ENCODE measurements around the gene SVBP.
"Not testable (repeated sequence)": the region's sequence is repeated elsewhere in the genome, so short reads cannot be mapped to it uniquely, and the experiment has no call there.

SVBP gene, protein sequence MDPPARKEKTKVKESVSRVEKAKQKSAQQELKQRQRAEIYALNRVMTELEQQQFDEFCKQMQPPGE

DNA sequence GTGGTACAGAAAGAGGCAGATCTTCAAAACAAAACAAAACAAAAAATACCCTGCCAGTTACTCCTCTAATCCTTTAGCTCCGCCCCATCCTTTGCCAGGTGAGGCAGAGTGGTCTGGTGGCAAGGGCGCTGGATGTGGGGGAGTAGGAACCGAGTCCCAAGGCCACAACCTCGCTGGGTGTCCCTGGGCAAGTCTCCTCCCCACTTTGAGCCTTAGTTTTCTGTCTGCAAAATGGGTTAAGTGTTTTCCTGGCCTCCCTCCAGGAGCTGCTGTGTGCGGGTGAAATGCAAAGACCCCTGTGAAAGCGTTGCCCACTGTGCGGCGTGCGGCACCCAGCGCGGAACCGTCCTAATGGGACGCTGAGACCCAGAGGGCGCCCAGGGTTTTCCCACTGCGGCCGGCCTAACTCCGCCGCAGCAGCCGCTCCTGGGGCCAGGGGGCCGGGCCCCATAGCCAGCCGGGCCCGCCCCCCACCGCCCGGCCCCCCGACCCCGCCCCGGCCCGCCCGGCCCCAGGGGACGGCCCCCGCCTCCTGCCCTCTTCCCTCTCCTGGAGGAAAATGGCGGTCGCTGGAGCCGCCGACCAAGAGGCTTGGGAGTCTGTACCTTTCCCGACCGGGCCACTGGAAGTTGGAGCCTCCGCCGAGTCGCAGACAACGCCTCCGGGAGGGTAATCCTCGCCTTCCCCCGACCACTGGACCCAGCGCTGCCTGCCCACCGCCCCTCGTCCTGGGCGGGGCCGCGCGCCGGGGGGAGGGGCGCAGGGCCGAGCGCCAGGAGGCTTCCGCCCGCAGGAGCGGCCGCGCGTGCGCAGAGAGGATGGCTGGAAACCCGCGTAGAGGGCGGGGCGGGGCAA, at the start of gene SVBP, which contains the start of gene ERMAP:
Gene SVBP, minus strand, starts transcription at position 813 of the 855 bp plus-strand sequence. CDS start 853 bp downstream, outside the sequence.
Gene ERMAP, plus strand, starts transcription at position 538 of the 855 bp plus-strand sequence. CDS start 13,327 bp downstream, outside the sequence.
- DNase-seq (ENCODE audit: low read depth) = peak; percentile 85
- TF ChIP-seq, protein P1, sequence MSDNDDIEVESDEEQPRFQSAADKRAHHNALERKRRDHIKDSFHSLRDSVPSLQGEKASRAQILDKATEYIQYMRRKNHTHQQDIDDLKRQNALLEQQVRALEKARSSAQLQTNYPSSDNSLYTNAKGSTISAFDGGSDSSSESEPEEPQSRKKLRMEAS (IDR thresholded peaks at IDR 0.05; ENCODE audit: low read depth, low read length) = no peak
- peak; percentile 61 for TF ChIP-seq POLR2A (IDR thresholded peaks at IDR 0.05; ENCODE audit: extremely low read depth, insufficient read length)
- peak within 1 kb of the TSS; percentile 74 for H3K4me3 ChIP-seq (ENCODE audit: low read depth, low read length)

DNA sequence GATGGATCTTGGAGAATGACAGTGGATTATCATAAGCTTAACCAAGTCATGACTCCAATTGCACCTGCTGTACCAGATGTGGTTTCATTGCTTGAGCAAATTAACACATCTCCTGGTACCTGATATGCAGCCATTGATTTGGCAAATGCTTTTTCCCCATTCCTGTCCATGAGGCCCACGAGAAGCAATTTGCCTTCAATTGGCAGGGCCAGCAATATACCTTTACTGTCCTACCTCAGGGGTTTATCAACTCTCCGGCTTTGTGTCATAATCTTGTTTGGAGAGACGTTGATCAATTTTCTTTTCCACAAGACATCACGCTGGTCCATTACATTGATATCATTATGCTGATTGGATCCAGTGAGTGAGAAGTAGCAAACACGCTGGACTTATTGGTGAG, 49.4 kb upstream of the SVBP start:
- DNase-seq (ENCODE audit: low read depth) = no peak
- TF ChIP-seq, protein P1 (IDR thresholded peaks at IDR 0.05; ENCODE audit: low read depth, low read length) = no peak
- TF ChIP-seq MYC (IDR thresholded peaks at IDR 0.05; ENCODE audit: low read depth, low read length) = no peak
- TF ChIP-seq, protein P2, sequence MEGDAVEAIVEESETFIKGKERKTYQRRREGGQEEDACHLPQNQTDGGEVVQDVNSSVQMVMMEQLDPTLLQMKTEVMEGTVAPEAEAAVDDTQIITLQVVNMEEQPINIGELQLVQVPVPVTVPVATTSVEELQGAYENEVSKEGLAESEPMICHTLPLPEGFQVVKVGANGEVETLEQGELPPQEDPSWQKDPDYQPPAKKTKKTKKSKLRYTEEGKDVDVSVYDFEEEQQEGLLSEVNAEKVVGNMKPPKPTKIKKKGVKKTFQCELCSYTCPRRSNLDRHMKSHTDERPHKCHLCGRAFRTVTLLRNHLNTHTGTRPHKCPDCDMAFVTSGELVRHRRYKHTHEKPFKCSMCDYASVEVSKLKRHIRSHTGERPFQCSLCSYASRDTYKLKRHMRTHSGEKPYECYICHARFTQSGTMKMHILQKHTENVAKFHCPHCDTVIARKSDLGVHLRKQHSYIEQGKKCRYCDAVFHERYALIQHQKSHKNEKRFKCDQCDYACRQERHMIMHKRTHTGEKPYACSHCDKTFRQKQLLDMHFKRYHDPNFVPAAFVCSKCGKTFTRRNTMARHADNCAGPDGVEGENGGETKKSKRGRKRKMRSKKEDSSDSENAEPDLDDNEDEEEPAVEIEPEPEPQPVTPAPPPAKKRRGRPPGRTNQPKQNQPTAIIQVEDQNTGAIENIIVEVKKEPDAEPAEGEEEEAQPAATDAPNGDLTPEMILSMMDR (IDR thresholded peaks at IDR 0.05; ENCODE audit: low read depth, low read length) = no peak
- no peak for TF ChIP-seq POLR2A (IDR thresholded peaks at IDR 0.05; ENCODE audit: extremely low read depth, insufficient read length)
- no peak overlapping the region for H3K4me3 ChIP-seq (ENCODE audit: low read depth, low read length)

DNA sequence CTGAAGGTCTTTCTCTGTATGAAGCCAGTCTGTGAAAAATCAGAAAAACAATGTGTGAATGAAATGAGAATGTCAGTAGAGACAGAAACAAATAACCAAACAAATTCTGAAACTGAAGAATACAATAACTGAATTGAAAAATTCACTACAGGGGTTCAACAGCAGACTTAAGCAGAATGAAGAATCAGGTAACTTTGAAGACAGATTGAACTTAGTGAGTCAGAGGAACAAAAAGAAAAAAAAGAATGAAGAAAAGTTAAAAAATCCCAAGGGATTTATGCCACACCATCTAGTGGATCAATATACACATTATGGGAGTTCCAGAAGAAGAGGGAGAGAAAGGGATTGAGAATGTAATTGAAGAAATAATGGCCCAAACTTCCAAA, 43.8 kb upstream of the SVBP start:
- TF ChIP-seq, protein P1 (IDR thresholded peaks at IDR 0.05; ENCODE audit: low read depth, low read length) = no peak
- no peak for TF ChIP-seq MYC (IDR thresholded peaks at IDR 0.05; ENCODE audit: low read depth, low read length)
- TF ChIP-seq, protein P2 (IDR thresholded peaks at IDR 0.05; ENCODE audit: low read depth, low read length) = no peak
- TF ChIP-seq POLR2A (IDR thresholded peaks at IDR 0.05; ENCODE audit: extremely low read depth, insufficient read length) = no peak
- no peak for DNase-seq (ENCODE audit: low read depth)
- H3K4me3 ChIP-seq (ENCODE audit: low read depth, low read length) = no peak overlapping the region

DNA sequence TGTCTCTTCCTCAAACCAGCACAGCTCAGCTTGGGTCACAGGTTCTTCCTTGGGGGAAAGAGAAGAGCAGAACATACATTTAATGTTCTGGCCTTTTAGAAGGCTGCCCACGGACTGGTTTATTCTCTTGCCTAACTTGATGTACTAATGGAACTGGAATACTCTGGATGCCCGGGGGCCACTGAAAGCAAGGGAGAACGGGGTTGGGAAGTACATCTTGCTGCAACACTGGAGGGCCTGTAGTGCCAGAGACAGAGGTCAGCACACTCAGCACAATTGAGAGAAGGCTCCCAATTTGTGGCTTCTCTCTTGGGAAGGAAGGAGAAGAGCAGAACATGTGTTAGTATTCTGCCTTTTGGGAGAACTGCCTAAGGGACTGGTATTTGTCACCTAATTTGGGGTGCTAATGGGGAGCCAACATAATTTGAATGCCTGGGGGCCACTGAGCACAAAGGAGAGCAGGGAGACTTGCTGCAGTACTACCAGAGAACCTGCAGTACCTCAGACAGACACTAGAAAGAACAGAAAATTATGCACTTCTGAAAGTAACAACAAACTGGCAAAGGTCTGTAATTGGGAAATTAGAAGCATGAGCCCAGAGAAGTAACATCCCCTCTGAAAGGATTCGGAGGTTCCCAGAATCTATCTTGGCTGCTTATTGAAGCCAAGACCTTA, 43.3 kb upstream of the SVBP start:
- TF ChIP-seq MYC (IDR thresholded peaks at IDR 0.05; ENCODE audit: low read depth, low read length) (no peak), POLR2A (IDR thresholded peaks at IDR 0.05; ENCODE audit: extremely low read depth, insufficient read length) (no peak)
- TF ChIP-seq, protein P1 (IDR thresholded peaks at IDR 0.05; ENCODE audit: low read depth, low read length) = no peak
- TF ChIP-seq, protein P2 (IDR thresholded peaks at IDR 0.05; ENCODE audit: low read depth, low read length) = no peak
- H3K4me3 ChIP-seq (ENCODE audit: low read depth, low read length) = no peak overlapping the region
- no peak for DNase-seq (ENCODE audit: low read depth)

DNA sequence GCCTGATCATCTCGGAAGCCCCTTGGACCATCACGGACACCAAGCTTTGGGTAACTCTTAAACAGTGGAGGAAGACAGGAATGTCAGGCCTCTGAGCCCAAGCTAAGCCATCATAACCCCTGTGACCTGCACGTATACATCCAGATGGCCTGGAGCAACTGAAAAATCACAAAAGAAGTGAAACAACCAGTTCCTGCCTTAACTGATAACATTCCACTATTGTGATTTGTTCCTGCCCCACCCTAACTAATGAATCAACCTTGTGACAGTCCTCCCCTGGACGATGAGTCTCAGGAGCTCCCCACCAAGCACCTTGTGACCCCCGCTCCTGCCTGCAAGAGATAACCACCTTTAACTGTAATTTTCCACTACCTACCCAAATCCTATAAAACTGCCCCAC, 42.2 kb upstream of the SVBP start:
- DNase-seq (ENCODE audit: low read depth); H3K4me3 ChIP-seq (ENCODE audit: low read depth, low read length): not testable (repeated sequence)

DNA sequence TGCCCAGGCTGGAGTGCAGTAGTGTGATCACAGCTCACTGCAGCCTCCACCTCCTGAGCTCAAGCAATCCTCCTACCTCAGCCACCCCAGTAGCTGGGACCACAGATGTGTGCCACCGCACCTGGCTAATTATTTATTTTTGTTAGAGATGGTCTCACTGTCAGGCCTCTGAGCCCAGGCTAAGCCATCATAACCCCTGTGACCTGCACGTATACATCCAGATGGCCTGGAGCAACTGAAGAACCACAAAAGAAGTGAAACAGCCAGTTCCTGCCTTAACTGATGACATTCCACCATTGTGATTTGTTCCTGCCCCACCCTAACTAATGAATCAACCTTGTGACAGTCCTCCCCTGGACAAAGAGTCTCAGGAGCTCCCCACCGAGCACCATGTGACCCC, 39.4 kb upstream of the SVBP start:
- not testable (repeated sequence) for DNase-seq (ENCODE audit: low read depth); H3K4me3 ChIP-seq (ENCODE audit: low read depth, low read length)

DNA sequence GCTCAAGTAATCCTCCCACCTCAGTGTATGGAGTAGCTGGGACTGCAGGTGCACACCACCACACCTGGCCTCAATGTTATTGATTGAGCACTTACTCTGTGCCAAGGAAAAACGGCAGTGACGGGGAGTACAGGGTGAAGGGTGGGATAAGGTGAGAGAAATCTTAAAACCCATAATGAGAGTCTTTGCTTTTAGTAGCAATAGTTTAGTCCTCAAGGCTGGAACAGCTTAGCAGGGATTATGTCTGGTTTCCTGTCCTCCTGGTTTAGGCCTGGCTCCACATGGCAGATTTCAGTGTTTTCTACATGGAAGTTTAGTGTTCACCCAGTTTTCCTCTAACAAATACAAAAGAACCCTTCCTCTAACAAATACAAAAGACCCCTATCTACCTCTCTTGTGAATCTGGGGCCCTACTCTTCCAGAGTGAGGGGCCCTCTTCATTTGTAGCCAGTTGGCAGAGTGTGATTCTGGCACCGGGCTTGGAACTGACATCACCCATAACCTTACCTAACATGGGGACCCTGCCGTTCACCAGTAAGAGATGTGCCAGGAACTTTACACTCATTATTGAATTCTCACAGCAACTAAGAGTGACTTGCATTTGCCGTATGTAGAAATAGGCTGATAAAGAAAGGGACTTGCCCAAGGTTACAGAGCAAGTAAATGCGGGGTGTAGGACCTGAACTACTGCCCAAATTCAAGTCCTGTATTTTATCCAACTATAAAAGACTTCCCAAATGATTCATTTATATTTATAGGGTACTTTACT, 36.1 kb upstream of the SVBP start:
- no peak for DNase-seq (ENCODE audit: low read depth)
- no peak for TF ChIP-seq MYC (IDR thresholded peaks at IDR 0.05; ENCODE audit: low read depth, low read length)
- H3K4me3 ChIP-seq (ENCODE audit: low read depth, low read length) = no peak overlapping the region

All from NB4 (cell line).